ENCODE data around the gene QRFPR.
"Not testable (repeated sequence)": the region's sequence is repeated elsewhere in the genome, so short reads cannot be mapped to it uniquely, and the experiment has no call there.

QRFPR gene

DNA sequence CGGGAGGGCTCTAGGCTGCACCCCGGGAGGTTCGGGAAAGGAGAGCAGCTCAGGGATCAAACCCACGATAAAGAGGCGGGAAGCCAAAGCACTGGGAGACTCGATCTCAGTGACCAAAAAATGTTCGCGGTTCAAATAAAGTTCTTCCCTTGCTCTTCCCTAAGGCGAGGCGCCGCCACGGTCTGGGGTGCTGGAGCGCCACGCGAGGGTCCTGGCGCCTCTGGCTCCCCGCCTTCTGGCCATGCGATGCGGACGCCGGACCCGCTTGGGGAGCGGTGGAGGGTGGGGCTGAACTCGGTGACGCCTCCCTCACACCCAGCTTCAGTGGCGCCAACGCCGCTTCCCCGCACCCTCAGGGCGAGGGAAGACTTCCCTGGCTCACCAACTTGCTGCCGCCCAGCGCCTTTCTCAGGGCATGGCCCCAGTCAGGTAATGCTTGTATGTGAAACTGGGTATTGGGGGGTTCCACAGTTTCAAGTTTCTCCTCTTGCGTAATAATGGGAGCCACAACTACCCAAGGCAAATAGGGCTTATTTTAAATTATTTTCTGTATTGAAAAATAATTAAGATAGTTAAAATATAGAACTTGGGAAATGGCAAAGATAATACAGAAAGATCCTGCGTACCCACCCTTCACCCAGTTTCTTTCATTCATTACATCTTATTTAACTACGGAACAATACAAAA lies at the start of gene QRFPR:
QRFPR (minus strand) TSS at position 243 of the 687 bp plus-strand sequence. CDS start 371 bp downstream, outside the sequence.
- no peak for DNase-seq

- no peak for DNase-seq
These were observed 47.9 kb upstream of the QRFPR start for GRCh38 chr4:121428721-121429120.

GRCh38 chr4:121421594-121421993 lies 40.8 kb upstream of the QRFPR start:
- DNase-seq = no peak

- no peak for DNase-seq
These were observed 30.4 kb upstream of the QRFPR start for GRCh38 chr4:121411151-121411744.

GRCh38 chr4:121408567-121408966 lies 27.7 kb upstream of the QRFPR start:
- not testable (repeated sequence) for DNase-seq

- DNase-seq = no peak
These were observed 19.8 kb upstream of the QRFPR start for GRCh38 chr4:121400632-121401031.

DNA sequence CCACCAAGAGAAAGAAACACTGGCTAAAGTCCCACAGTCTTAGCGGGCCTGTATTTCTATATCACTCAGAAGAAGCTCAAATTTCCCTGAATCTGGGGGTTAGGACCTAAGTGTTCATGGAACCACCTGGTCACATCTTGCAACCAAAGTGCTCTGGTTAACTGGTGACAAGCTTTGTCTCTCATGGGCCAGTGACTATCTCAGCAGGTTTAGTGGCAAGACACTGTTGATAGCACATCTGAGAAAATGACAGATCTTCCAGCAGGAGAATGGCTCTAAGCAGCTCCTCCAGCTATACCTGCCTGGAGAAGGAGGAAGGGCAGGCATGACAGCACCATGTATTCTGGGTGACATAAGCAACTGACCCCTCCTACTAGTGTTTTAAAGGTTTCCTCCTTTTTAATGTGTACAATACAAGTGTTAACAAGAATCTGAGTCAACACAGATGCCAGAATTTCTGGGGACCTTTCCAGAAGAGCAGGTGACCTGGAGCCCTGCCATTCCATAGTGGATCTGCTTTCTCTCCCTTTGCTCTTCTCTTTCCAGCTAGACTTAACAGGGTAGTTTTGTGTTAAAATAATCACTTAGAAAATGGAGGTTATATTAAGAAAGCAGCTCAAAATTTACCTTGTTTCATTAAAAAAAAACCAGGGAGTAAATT lies 17.3 kb upstream of the QRFPR start:
- DNase-seq = no peak

GRCh38 chr4:121397434-121397833 lies 16.6 kb upstream of the QRFPR start:
- DNase-seq = no peak

GRCh38 chr4:121392426-121393086 lies 11.7 kb upstream of the QRFPR start:
- DNase-seq = no peak

DNA sequence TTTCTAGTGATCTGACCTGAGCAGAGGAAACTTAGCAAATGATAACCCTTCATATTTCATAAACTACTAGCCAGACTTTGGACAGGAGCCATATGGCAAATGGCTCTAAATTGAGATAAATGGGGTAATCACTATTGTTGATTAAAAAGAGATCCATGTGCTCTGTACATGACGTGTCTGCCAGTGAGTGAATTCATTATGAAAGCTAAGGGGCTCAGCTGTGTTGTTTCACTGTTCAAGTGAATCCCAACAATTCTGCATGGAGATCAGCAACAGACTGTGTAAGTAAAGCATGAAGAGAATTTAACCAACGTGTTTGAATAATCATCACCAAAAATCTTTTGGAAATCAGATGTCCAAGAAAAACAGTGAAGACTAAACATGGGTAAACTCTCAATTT lies 9.5 kb upstream of the QRFPR start:
- DNase-seq = no peak

DNA sequence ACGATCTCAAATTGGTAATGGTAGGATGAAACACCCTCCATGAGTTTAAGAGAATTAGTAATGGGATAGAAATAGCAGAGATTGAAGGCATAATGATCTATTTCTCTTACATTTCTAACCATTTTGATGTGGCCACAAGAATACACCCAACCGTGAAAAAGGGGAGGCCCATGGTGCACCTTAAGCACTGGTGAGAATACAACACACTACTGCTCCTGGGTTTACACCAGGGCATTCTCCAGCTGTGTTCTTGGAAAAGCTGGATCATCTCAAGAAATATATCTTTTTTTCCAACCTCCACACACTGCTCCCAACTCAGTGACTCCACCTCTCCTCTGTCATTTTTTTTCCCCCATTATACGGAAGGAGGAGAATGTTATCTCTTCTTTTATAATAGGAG lies 1.5 kb downstream of the QRFPR start:
- DNase-seq = no peak

- no peak for DNase-seq
These were observed 3.7 kb downstream of the QRFPR start for GRCh38 chr4:121377076-121377475.

- DNase-seq = no peak
These were observed 4.3 kb downstream of the QRFPR start for GRCh38 chr4:121376556-121376955.

GRCh38 chr4:121376097-121376496 lies 4.7 kb downstream of the QRFPR start:
- DNase-seq = no peak

- DNase-seq = no peak
These were observed 5.6 kb downstream of the QRFPR start for GRCh38 chr4:121375262-121375661.

DNA sequence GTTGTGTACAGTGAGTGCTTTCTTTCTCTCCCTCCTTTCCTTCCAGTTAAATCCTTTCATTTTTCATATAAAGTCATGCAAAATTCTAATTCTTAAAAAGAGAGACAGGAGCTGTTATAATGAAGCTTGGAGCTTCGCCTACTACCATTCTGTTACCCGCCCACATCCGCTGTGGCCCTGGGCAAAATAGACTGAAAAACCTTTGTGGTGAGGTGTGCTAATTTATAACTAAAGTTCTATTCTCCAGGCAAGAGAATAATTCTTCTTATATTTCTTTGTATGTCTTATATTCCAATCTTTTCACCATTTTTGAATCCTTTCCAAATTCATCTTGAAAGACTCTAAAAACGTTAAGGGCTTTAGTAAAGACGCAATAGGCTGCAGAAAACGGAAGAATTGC lies 7.0 kb downstream of the QRFPR start:
- DNase-seq = no peak

DNA sequence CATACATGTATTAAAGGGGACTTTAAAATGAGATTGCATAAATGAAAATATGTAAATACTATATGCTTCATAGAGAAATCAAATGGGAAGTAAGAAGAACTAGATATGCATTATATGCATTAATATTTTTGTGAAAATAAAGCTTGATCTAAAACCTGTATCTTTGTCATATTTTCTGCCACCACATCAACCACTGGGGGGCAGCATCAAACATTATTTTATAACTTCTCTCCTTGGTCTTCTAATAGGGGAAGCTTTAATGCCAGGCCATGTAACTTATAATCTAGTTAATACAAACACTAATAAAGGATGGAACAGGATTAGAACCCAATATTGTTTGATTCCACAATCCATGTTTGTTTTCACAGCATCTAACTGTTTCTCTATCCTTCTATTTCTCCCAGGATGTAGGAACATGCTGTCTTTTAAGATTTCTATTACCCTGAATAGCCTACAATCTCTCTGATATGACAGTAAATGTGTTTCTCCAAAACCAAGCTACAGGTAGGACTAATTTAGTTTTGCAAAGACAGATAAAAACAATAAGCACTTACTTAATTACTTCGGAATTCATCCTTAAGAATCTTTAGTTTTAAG lies 10.0 kb downstream of the QRFPR start:
- DNase-seq = peak; percentile 39

GRCh38 chr4:121360495-121360894 lies 20.3 kb downstream of the QRFPR start:
- no peak for DNase-seq

DNA sequence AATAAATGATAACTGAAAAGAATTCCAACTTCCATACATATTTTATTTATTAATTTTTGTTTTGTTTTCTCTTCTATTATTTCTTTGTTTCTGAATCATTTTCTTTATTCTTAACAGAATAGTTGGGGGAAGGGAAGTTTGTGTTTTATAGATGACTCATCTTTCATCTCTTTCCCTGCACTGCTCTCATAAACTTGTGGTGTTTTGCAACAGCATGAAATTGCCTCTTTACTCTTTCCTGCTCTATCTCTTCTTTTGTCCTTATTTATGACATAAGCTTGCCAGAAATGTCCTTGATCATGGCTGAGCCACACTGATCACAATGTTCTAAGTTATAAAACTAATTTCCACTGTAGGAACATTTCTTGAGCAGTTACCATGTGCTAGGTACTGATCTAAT lies 22.3 kb downstream of the QRFPR start:
- DNase-seq = no peak

- no peak for DNase-seq
These were observed 27.6 kb downstream of the QRFPR start for GRCh38 chr4:121353213-121353612.

DNA sequence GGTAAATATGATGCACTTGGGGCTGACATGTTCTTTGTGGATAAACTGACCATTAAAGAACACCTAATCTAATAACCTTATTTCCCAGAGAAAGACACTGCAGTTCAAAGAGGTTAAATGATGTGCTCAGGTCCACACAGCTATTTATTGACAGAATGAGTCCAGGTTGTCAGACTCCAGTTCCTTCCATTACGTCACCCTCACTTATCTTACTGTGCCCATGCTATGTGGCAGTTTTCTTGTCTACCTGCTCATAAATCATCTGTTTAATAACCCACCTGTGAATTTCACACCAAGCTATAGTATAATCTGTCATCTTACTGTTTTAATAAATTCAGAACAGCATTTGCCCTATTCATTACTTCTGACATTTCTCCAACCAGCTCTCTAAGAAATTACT lies 36.7 kb downstream of the QRFPR start:
- DNase-seq = no peak

DNA sequence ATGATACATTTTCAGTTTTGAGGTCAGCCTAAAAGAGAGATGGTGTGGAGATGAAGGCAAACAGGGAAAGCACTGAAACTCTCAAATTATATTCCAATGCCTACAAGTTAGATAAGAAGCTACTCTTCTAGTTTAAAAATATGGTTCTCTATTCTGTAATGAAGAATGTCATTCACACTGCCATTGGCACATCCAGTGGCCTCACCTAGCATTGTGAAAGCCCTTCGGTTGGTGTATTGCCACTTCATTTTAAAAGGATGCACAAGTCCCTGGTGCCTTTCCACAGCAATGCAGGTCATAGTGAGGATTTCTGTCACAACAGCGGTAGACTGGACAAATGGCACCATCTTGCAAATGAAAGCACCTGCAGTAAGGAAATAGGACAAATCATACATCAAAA lies 40.6 kb downstream of the QRFPR start:
- no peak for DNase-seq

DNA sequence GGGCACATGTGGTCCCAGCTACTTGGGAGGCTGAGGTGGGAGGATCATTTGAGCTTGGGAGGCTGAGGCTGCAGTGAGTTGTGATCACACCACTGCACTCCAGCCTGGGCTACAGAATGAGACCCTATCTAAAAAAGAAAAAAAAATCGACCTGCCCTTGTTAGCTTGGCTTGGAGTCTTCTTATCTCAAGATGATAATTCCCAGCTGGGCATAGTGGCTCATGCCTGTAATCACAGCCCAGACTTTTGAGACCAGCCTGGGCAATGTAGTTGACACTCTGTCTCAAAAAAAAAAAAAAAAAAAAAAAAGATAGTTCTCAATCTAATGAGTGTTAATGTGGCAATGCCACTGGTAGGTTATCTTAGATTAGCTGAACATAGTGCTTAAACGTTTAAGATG lies 41.0 kb downstream of the QRFPR start:
- no peak for DNase-seq

All from NCI-H1105 (cell line).